HepG2 (cell line): ENCODE results near the gene MAPKAPK3. TPM values are rescaled to one million over a fixed set of nuclear protein-coding genes. Genes with fewer than 3 reads are reported as not detected.
A peak's percentile ranks its signal among the peaks of the same experiment; 100 is the strongest.

ENCODE experiments used
- BCL6 ChIP-seq: IDR thresholded peaks from 2 replicates; pipeline ENCODE4 v1.6.1; 2016; ENCODE audit warnings: missing genetic modification reagents, missing compliant biosample characterization
- FOXA3 ChIP-seq: IDR thresholded peaks from 2 replicates; pipeline ENCODE4 v1.6.1; 2016; ENCODE audit warnings: missing genetic modification reagents, missing compliant biosample characterization
- FOXC1 ChIP-seq: sonication (generic); formaldehyde crosslinking; IDR thresholded peaks from 2 replicates; pipeline ENCODE4 v1.8.0; 2022; ENCODE audit warnings: mild to moderate bottlenecking, missing genetic modification reagents, borderline replicate concordance
- GZF1 ChIP-seq: sonication (generic); formaldehyde crosslinking; IDR thresholded peaks from 2 replicates; pipeline ENCODE4 v1.5.1; 2020; ENCODE audit warnings: mild to moderate bottlenecking, missing genetic modification reagents
- HDAC1 ChIP-seq: sonication (generic); formaldehyde crosslinking; IDR thresholded peaks from 2 replicates; pipeline ENCODE4 v1.5.1; 2020; ENCODE audit warnings: mild to moderate bottlenecking, missing genetic modification reagents
- KLF16 ChIP-seq, 2 experiments: sonication (generic) in 1 of 2; formaldehyde crosslinking in 1 of 2; IDR thresholded peaks; 2 replicates each; pipeline versions ENCODE4 v1.6.1 to v1.8.0; 2016 to 2023; ENCODE audit warnings: missing genetic modification reagents in 2 of 2, missing compliant biosample characterization in 1 of 2
- MAF1 ChIP-seq: sonication (generic); formaldehyde crosslinking; IDR thresholded peaks from 2 replicates; pipeline ENCODE4 v1.5.0; 2020; ENCODE audit warnings: missing genetic modification reagents, borderline replicate concordance
- REPIN1 ChIP-seq: sonication (generic); formaldehyde crosslinking; IDR thresholded peaks from 2 replicates; pipeline ENCODE4 v1.8.0; 2022; ENCODE audit warnings: missing genetic modification reagents, low read depth, mild to moderate bottlenecking, borderline replicate concordance
- SPEN ChIP-seq: sonication (generic); formaldehyde crosslinking; IDR thresholded peaks from 2 replicates; pipeline ENCODE4 v1.5.1; 2020; ENCODE audit warnings: low read depth, mild to moderate bottlenecking, missing genetic modification reagents
- TBL1XR1 ChIP-seq: fragments of 150-350 bp; IDR thresholded peaks from 2 replicates; pipeline ENCODE4 v1.6.1; 2014; ENCODE audit warnings: borderline replicate concordance, low read length; ENCODE audit not compliant: partially characterized antibody
- ZNF382 ChIP-seq: sonication (generic); formaldehyde crosslinking; IDR thresholded peaks from 2 replicates; pipeline ENCODE4 v1.5.0; 2020; ENCODE audit warnings: missing genetic modification reagents, mild to moderate bottlenecking, borderline replicate concordance
- ZNF501 ChIP-seq: sonication (generic); formaldehyde crosslinking; IDR thresholded peaks from 2 replicates; pipeline ENCODE4 v1.5.1; 2020; ENCODE audit warnings: mild to moderate bottlenecking, moderate library complexity, missing genetic modification reagents
- ZNF768 ChIP-seq: sonication (generic); formaldehyde crosslinking; IDR thresholded peaks from 2 replicates; pipeline ENCODE4 v1.4.0; 2020; ENCODE audit warnings: missing genetic modification reagents
- ZNF883 ChIP-seq: sonication (generic); formaldehyde crosslinking; IDR thresholded peaks from 2 replicates; pipeline ENCODE4 v1.5.1; 2020; ENCODE audit warnings: mild to moderate bottlenecking, missing genetic modification reagents; ENCODE audit errors: not compliant biosample characterization
- polyA plus RNA-seq, 8 experiments: library from polyadenylated mRNA; depleted of rRNA in 3 of 8; stranded (reverse) in 7 of 8; unstranded in 1 of 8; fragments of >200 nt; fragmentation: Illumina TruSeq in 4 of 8; extraction: Trizol in 4 of 8; gene quantifications; 2 replicates each; pipeline versions ENCODE4 v1.2.1 to v1.2.3, GENCODE V29; 2011 to 2016; ENCODE audit warnings: low read depth in 4 of 8, missing spikeins in 1 of 8, mixed read lengths in 1 of 8; ENCODE audit not compliant: insufficient read depth in 1 of 8
- total RNA-seq, 5 experiments: library from RNA; depleted of rRNA; stranded (reverse); fragments of >200 nt; fragmentation: Illumina TruSeq; extraction: Trizol; gene quantifications; 2 replicates each; pipeline ENCODE4 v1.2.3, GENCODE V29; 2016; ENCODE audit warnings: low read depth in 1 of 5
- TF ChIP-seq, protein P1 (sequence below): IDR thresholded peaks from 2 replicates; pipeline ENCODE4 v1.6.1; 2012; ENCODE audit warnings: low read depth, low read length, improper control_type of control experiment
- TF ChIP-seq, protein P2 (sequence below): sonication (generic); formaldehyde crosslinking; IDR thresholded peaks from 2 replicates; pipeline ENCODE4 v1.8.1; 2023; ENCODE audit warnings: mild to moderate bottlenecking, moderate library complexity, missing genetic modification reagents
- TF ChIP-seq, protein P3 (sequence below): sonication (generic); formaldehyde crosslinking; IDR thresholded peaks from 2 replicates; pipeline ENCODE4 v1.4.0; 2020; ENCODE audit warnings: missing genetic modification reagents
- TF ChIP-seq, protein P4 (sequence below): sonication (generic); formaldehyde crosslinking; IDR thresholded peaks from 2 replicates; pipeline ENCODE4 v1.4.0; 2020; ENCODE audit warnings: missing genetic modification reagents
- TF ChIP-seq, protein P5 (sequence below): sonication (generic); formaldehyde crosslinking; IDR thresholded peaks from 2 replicates; pipeline ENCODE4 v1.4.0; 2020; ENCODE audit warnings: missing genetic modification reagents

The MAPKAPK3 gene
- total and polyA plus RNA-seq, 2 of the 13 experiments (the other 11 are each of a cell fraction or from before 2014, with no cell fraction given) = 39.9 to 41.2 TPM

DNA sequence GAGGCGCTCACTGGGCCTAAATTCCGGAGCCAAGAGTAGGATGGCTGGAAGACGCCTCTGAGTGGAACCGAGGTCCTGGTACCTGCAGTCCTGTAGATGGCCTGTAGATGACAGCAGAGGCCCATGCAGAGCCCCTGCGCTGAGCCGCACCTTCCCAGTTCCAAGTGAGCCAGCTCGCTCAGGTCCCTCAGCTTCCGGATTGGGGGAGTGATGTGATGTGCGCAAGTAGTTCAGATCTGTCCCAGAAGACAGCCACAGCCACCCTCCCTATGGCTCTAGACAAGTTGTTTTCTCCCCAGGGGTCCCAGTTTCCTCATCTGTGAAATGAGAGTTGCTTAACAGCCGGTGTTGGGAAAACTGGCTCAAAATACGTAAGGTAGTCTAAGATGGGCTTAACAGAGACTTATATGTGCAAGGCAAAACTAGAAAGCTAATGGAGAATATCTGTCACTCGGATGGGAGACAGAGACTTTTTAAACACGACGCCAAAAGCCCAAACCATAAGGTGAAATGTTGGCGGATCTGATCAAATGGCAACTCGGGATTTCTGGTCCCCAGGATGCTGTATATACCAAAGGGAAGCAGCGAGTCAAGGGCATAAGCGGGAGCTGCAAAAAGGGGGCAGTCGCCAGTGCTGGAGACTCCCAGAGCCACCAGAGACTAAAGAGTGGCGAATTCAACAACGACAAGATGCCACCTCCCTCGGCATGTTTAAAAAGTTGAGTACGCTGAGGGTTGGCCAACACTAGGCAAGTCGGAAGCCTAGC lies 765 bp upstream of the MAPKAPK3 start (continued):
- TF ChIP-seq, protein P1, sequence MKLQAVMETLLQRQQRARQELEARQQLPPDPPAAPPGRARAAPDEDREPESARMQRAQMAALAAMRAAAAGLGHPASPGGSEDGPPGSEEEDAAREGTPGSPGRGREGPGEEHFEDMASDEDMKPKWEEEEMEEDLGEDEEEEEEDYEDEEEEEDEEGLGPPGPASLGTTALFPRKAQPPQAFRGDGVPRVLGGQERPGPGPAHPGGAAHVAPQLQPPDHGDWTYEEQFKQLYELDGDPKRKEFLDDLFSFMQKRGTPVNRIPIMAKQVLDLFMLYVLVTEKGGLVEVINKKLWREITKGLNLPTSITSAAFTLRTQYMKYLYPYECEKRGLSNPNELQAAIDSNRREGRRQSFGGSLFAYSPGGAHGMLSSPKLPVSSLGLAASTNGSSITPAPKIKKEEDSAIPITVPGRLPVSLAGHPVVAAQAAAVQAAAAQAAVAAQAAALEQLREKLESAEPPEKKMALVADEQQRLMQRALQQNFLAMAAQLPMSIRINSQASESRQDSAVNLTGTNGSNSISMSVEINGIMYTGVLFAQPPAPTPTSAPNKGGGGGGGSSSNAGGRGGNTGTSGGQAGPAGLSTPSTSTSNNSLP = no peak
- TF ChIP-seq ZNF768 = 0 out of 2 replicates have a peak, but pooled peaks have one; percentile 24
- TF ChIP-seq GZF1 (CRISPR knock-in tag) = 0 out of 2 replicates have a peak, but pooled peaks have one; percentile 44
- 0 out of 4 replicates have a peak, but pooled peaks of 1 of the 2 experiments have one; percentile 0 for TF ChIP-seq KLF16 (CRISPR knock-in tag; IDR thresholded peaks at IDR 0.05)
- TF ChIP-seq, protein P2, sequence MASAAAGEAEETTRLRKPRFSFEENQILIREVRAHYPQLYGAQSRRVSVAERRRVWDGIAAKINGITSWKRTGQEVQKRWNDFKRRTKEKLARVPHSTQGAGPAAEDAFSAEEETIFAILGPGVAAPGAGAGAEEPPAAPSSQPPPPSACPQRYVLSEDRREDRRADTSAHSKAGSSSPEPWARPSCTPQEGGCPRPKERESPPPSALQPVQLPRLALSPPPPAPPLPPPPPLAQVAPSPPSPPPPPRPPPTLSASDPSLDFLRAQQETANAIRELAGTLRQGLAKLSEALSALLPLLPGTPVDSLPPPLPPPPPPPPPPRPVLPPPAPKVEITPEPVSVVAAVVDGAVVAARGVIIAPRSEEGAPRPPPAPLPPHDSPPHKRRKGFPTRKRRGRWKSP (CRISPR knock-in tag) = 0 out of 2 replicates have a peak, but pooled peaks have one; percentile 53
- no peak for TF ChIP-seq HDAC1 (CRISPR knock-in tag)
- TF ChIP-seq TBL1XR1 = peak; percentile 28
- no peak for TF ChIP-seq ZNF382 (CRISPR knock-in tag)
- TF ChIP-seq ZNF883 (CRISPR knock-in tag) = peak; percentile 30
- TF ChIP-seq SPEN (CRISPR knock-in tag) = no peak
- TF ChIP-seq FOXA3 = no peak
- TF ChIP-seq REPIN1 (CRISPR knock-in tag) = 0 out of 2 replicates have a peak, but pooled peaks have one; percentile 9
- peak; percentile 54 for TF ChIP-seq BCL6 (CRISPR knock-in tag)
- 0 out of 2 replicates have a peak, but pooled peaks have one; percentile 44 for TF ChIP-seq ZNF501 (CRISPR knock-in tag)
- TF ChIP-seq, protein P3, sequence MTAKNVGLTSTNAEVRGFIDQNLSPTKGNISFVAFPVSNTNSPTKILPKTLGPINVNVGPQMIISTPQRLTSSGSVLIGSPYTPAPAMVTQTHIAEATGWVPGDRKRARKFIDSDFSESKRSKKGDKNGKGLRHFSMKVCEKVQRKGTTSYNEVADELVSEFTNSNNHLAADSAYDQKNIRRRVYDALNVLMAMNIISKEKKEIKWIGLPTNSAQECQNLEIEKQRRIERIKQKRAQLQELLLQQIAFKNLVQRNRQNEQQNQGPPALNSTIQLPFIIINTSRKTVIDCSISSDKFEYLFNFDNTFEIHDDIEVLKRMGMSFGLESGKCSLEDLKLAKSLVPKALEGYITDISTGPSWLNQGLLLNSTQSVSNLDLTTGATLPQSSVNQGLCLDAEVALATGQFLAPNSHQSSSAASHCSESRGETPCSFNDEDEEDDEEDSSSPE = no peak
- TF ChIP-seq, protein P4, sequence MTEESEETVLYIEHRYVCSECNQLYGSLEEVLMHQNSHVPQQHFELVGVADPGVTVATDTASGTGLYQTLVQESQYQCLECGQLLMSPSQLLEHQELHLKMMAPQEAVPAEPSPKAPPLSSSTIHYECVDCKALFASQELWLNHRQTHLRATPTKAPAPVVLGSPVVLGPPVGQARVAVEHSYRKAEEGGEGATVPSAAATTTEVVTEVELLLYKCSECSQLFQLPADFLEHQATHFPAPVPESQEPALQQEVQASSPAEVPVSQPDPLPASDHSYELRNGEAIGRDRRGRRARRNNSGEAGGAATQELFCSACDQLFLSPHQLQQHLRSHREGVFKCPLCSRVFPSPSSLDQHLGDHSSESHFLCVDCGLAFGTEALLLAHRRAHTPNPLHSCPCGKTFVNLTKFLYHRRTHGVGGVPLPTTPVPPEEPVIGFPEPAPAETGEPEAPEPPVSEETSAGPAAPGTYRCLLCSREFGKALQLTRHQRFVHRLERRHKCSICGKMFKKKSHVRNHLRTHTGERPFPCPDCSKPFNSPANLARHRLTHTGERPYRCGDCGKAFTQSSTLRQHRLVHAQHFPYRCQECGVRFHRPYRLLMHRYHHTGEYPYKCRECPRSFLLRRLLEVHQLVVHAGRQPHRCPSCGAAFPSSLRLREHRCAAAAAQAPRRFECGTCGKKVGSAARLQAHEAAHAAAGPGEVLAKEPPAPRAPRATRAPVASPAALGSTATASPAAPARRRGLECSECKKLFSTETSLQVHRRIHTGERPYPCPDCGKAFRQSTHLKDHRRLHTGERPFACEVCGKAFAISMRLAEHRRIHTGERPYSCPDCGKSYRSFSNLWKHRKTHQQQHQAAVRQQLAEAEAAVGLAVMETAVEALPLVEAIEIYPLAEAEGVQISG (CRISPR knock-in tag) = peak; percentile 42; the same call in 1 of the 2 replicates
- TF ChIP-seq, protein P5, sequence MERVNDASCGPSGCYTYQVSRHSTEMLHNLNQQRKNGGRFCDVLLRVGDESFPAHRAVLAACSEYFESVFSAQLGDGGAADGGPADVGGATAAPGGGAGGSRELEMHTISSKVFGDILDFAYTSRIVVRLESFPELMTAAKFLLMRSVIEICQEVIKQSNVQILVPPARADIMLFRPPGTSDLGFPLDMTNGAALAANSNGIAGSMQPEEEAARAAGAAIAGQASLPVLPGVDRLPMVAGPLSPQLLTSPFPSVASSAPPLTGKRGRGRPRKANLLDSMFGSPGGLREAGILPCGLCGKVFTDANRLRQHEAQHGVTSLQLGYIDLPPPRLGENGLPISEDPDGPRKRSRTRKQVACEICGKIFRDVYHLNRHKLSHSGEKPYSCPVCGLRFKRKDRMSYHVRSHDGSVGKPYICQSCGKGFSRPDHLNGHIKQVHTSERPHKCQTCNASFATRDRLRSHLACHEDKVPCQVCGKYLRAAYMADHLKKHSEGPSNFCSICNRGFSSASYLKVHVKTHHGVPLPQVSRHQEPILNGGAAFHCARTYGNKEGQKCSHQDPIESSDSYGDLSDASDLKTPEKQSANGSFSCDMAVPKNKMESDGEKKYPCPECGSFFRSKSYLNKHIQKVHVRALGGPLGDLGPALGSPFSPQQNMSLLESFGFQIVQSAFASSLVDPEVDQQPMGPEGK = peak; percentile 14; the same call in 1 of the 2 replicates
- TF ChIP-seq MAF1 = no peak
- no peak for TF ChIP-seq FOXC1 (CRISPR knock-in tag)
